PC-9 (cell line): ENCODE results near the gene SLC12A3. TPM values are rescaled to one million over a fixed set of nuclear protein-coding genes. Genes with fewer than 3 reads are reported as not detected.

ENCODE experiments used
- BruUV-seq: library from RNA; stranded (reverse); fragments of 400-500 nt; replicated peaks from 2 replicates; lab custom pipeline; 2021; lab: Mats Ljungman, UMichigan
- CTCF ChIA-PET: fragments of 300-600 bp; sonication (Branson Sonifier 250); formaldehyde crosslinking; loops from one replicate; lab custom pipeline; 2022; ENCODE audit warnings: antibody characterized with exemption; lab: Charles Lee
- POLR2A ChIA-PET: fragments of 300-600 bp; sonication (Branson Sonifier 250); formaldehyde crosslinking; loops from one replicate; lab custom pipeline; 2022; ENCODE audit warnings: antibody characterized with exemption; ENCODE audit not compliant: unreplicated experiment; lab: Charles Lee
- DNase-seq, 2 experiments: peaks; one replicate each; pipeline versions ENCODE4 v3.0.0 to v3.0.0-alpha.2; 2015 to 2022; ENCODE audit warnings: mixed read lengths in 1 of 2
- H2AFZ ChIP-seq: fragments of 200-600 bp; sonication (generic); 2 replicates; pipeline ENCODE4 v1.8.1; 2017; ENCODE audit warnings: antibody characterized with exemption
- H3F3A ChIP-seq: fragments of 200-600 bp; sonication (generic); 2 replicates; pipeline ENCODE4 v1.8.1; 2017; ENCODE audit warnings: antibody characterized with exemption, mild to moderate bottlenecking, low read depth; ENCODE audit not compliant: insufficient read depth
- H3K27ac ChIP-seq: fragments of 200-600 bp; sonication (generic); 2 replicates; pipeline ENCODE4 v1.6.1; 2016; ENCODE audit warnings: mixed run types
- H3K27me3 ChIP-seq: fragments of 200-600 bp; sonication (generic); 2 replicates; pipeline ENCODE4 v1.6.1; 2016; ENCODE audit warnings: low read depth, mixed run types; ENCODE audit not compliant: insufficient read depth
- H3K36me3 ChIP-seq: fragments of 200-600 bp; sonication (generic); 2 replicates; pipeline ENCODE4 v1.6.1; 2016; ENCODE audit warnings: low read depth, mixed run types
- H3K4me1 ChIP-seq: fragments of 200-600 bp; sonication (generic); replicated peaks from 2 replicates; pipeline ENCODE4 v1.6.1; 2016; ENCODE audit warnings: mixed run types; ENCODE audit not compliant: insufficient read depth
- H3K4me2 ChIP-seq: fragments of 200-600 bp; sonication (generic); 2 replicates; pipeline ENCODE4 v1.6.1; 2017; ENCODE audit warnings: mixed run types
- H3K4me3 ChIP-seq: fragments of 200-600 bp; sonication (generic); 2 replicates; pipeline ENCODE4 v1.6.1; 2016; ENCODE audit warnings: mixed run types
- H3K79me2 ChIP-seq: fragments of 200-600 bp; sonication (generic); 2 replicates; pipeline ENCODE4 v1.6.1; 2017; ENCODE audit warnings: low read depth, mixed run types
- H3K9me2 ChIP-seq: fragments of 200-600 bp; sonication (generic); 2 replicates; pipeline ENCODE4 v1.8.1; 2017; ENCODE audit warnings: mild to moderate bottlenecking; ENCODE audit not compliant: insufficient read depth
- H3K9me3 ChIP-seq: fragments of 200-600 bp; sonication (generic); 2 replicates; pipeline ENCODE4 v1.8.1; 2016; ENCODE audit warnings: low read depth; ENCODE audit not compliant: insufficient read depth
- H4K20me1 ChIP-seq: fragments of 200-600 bp; sonication (generic); 2 replicates; pipeline ENCODE4 v1.8.1; 2017; ENCODE audit not compliant: insufficient read depth
- EZH2 ChIP-seq: fragments of 200-600 bp; sonication (generic); IDR thresholded peaks from 2 replicates; pipeline ENCODE4 v1.8.0; 2017; ENCODE audit warnings: antibody characterized with exemption, low read depth
- intact Hi-C: fragments of 100-400 bp; cut with micrococcal nuclease; formaldehyde crosslinking; loops from one replicate; pipeline ENCODE4 v1.10.0; 2022; ENCODE audit not compliant: unreplicated experiment
- total RNA-seq: library from RNA; stranded (reverse); gene quantifications from 2 replicates; pipeline ENCODE4 v1.2.3, GENCODE V29; 2021
- TF ChIP-seq, protein P1 (sequence below): fragments of 200-600 bp; sonication (generic); conservative IDR thresholded peaks from 2 replicates; pipeline ENCODE4 v1.6.1; 2017; ENCODE audit warnings: mixed run types, antibody characterized with exemption, mild to moderate bottlenecking, moderate library complexity

SLC12A3 gene
- total RNA-seq, 1 experiment from 2014 or later, result 0.26 TPM

DNA sequence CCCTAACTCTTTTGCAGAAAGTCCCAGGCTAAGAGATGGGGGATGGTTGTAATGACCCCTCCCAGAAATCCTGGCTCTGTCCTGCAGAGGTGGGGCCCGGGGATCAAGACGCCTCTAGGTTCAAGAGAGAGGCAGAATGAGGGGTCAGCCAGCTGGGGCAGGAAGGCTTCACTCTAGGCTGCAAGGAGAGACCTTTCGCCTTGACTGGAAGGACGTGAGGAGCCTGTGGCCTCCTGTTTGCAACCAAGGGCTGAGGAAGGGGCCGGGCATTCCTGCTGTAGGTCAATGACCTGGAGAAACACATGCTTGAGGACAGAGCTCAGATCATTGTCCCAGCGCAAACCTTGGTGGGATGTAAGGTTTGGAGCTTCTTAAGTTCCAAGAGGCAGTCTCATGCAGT is 88.0 kb downstream of the SLC12A3 start:
- Histone ChIP-seq H3F3A (no peaks in the 10 kb centered on the region), H3K27ac (no peak overlapping the region), H3K36me3 (no peaks in the 10 kb centered on the region), H3K9me2 (no peaks in the 10 kb centered on the region), H4K20me1 (no peaks in the 10 kb centered on the region), H3K79me2 (no peaks in the 10 kb centered on the region), H2AFZ (no peak overlapping the region), H3K9me3 (no peaks in the 10 kb centered on the region), H3K27me3 (no peaks in the 10 kb centered on the region), H3K4me3 (no peak overlapping the region), H3K4me1 (no peaks in the 10 kb centered on the region), H3K4me2 (no peak overlapping the region)
- no peak for DNase-seq
- intact Hi-C loops, result loop anchor here (5.0 kb wide), 1 partner anchor 161 kb away; no protein-coding TSS in a partner anchor
- ChIA-PET POLR2A (interaction anchor here (0.5 kb wide), 1 partner anchor 131 kb away, joined by 5 read pairs; no protein-coding TSS in a partner anchor), CTCF (no interaction called here)
- no peak for TF ChIP-seq EZH2
- TF ChIP-seq, protein P1, sequence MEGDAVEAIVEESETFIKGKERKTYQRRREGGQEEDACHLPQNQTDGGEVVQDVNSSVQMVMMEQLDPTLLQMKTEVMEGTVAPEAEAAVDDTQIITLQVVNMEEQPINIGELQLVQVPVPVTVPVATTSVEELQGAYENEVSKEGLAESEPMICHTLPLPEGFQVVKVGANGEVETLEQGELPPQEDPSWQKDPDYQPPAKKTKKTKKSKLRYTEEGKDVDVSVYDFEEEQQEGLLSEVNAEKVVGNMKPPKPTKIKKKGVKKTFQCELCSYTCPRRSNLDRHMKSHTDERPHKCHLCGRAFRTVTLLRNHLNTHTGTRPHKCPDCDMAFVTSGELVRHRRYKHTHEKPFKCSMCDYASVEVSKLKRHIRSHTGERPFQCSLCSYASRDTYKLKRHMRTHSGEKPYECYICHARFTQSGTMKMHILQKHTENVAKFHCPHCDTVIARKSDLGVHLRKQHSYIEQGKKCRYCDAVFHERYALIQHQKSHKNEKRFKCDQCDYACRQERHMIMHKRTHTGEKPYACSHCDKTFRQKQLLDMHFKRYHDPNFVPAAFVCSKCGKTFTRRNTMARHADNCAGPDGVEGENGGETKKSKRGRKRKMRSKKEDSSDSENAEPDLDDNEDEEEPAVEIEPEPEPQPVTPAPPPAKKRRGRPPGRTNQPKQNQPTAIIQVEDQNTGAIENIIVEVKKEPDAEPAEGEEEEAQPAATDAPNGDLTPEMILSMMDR, result no peak
- no TSS peak for BruUV-seq

DNA sequence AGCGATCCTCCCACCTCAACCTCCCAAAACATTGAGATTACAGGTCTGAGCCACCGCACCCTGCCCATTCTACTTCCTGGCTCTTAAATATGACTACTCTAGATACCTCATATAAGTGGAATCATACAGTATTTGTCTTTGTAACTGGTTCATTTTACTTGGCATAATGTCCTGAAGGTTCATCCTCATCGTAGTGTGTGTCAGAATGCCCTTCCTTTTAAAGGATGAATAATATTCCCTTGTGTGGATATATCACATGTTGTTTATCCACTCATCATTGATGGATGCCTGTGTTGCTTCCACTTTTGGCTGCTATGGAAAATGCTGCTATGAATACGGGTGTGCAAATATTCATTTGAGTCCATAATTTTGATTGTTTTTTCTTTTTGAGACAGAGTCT is 91.1 kb downstream of the SLC12A3 start:
- no peaks in the 10 kb centered on the region for H3K4me1 ChIP-seq
- POLR2A ChIA-PET, result no interaction called here
- no peaks in the 10 kb centered on the region for H3K9me3 ChIP-seq
- H3K27ac ChIP-seq, result no peak overlapping the region
- no peaks in the 10 kb centered on the region for H3K9me2 ChIP-seq
- no peaks in the 10 kb centered on the region for H3F3A ChIP-seq
- intact Hi-C loops, result no loop called here
- no peak overlapping the region for H3K4me2 ChIP-seq
- TF ChIP-seq EZH2, result no peak
- TF ChIP-seq, protein P1, result no peak
- no peaks in the 10 kb centered on the region for H4K20me1 ChIP-seq
- no peaks in the 10 kb centered on the region for H3K27me3 ChIP-seq
- H3K79me2 ChIP-seq, result no peaks in the 10 kb centered on the region
- no peak overlapping the region for H2AFZ ChIP-seq
- H3K4me3 ChIP-seq, result no peak overlapping the region
- no TSS peak for BruUV-seq
- no peaks in the 10 kb centered on the region for H3K36me3 ChIP-seq
- no peak for DNase-seq
- CTCF ChIA-PET, result no interaction called here

DNA sequence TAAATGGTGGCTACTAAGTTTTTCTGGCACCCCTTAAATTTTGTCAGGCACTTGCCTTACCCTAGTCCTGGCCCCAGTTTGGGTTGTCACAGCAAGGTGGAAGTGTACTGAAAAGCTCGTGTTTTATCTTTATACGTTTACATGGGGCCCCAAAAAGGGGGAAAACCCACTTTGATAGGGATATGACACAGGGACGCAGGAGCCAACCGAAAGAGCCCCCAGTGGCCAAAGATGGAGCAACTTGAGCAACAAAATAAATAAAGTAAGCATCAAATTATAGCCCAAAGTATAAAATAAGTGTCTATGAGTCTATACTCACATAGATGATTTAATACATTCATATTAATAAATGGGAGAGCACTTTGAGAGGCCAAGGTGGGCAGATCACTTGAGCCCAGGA is 91.7 kb downstream of the SLC12A3 start:
- no TSS peak for BruUV-seq
- POLR2A ChIA-PET, result no interaction called here
- CTCF ChIA-PET, result no interaction called here

More for the DNA sequence above, 91.7 kb downstream of the SLC12A3 start:
- Histone ChIP-seq H3K27me3 (no peaks in the 10 kb centered on the region), H3K9me2 (no peaks in the 10 kb centered on the region), H3K4me3 (no peak overlapping the region), H3K79me2 (no peaks in the 10 kb centered on the region), H3K27ac (no peak overlapping the region), H4K20me1 (no peaks in the 10 kb centered on the region), H3K4me1 (no peaks in the 10 kb centered on the region), H2AFZ (no peak overlapping the region), H3K36me3 (no peaks in the 10 kb centered on the region), H3K9me3 (no peaks in the 10 kb centered on the region), H3F3A (no peaks in the 10 kb centered on the region), H3K4me2 (no peak overlapping the region)
- intact Hi-C loops, result no loop called here
- TF ChIP-seq, protein P1, result no peak
- TF ChIP-seq EZH2, result no peak
- DNase-seq, result no peak
